Measurements from ENCODE around the gene ZNF227.
"Not testable (repeated sequence)": the region's sequence is repeated elsewhere in the genome, so short reads cannot be mapped to it uniquely, and the experiment has no call there.

- TF ChIP-seq, protein P1, sequence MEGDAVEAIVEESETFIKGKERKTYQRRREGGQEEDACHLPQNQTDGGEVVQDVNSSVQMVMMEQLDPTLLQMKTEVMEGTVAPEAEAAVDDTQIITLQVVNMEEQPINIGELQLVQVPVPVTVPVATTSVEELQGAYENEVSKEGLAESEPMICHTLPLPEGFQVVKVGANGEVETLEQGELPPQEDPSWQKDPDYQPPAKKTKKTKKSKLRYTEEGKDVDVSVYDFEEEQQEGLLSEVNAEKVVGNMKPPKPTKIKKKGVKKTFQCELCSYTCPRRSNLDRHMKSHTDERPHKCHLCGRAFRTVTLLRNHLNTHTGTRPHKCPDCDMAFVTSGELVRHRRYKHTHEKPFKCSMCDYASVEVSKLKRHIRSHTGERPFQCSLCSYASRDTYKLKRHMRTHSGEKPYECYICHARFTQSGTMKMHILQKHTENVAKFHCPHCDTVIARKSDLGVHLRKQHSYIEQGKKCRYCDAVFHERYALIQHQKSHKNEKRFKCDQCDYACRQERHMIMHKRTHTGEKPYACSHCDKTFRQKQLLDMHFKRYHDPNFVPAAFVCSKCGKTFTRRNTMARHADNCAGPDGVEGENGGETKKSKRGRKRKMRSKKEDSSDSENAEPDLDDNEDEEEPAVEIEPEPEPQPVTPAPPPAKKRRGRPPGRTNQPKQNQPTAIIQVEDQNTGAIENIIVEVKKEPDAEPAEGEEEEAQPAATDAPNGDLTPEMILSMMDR (IDR thresholded peaks at IDR 0.05): not testable (repeated sequence)
- TF ChIP-seq POLR2A (IDR thresholded peaks at IDR 0.05): not testable (repeated sequence)
Observed at GRCh38 chr19:44221291-44221690, 9.0 kb downstream of the ZNF227 start.
